Spleen (tissue), 11 donors: Measurements from ENCODE around the gene CDC14B. TPM values are rescaled to one million over a fixed set of nuclear protein-coding genes. Genes with fewer than 3 reads are reported as not detected.

ENCODE experiments used
- DNase-seq: peaks from one replicate; pipeline ENCODE4 v3.0.0-alpha.2; 2020
- H3K27ac ChIP-seq, 8 donors: fragments of 200-600 bp; sonication (generic) in 7 of 8; 1 replicate in 4 of 8; 2 replicates in 4 of 8; pipeline versions ENCODE4 v1.5.0 to v1.8.0; 2016 to 2021; ENCODE audit warnings: inconsistent platforms in 4 of 8, mild to moderate bottlenecking in 4 of 8, moderate library complexity in 1 of 8
- H3K27me3 ChIP-seq, 7 donors: fragments of 200-600 bp; sonication (generic) in 6 of 7; replicated peaks in 1 of 7; 1 replicate in 4 of 7; 2 replicates in 3 of 7; pipeline versions ENCODE4 v1.5.0 to v1.8.0; 2016 to 2021; ENCODE audit warnings: inconsistent platforms in 3 of 7, mild to moderate bottlenecking in 1 of 7
- H3K36me3 ChIP-seq, 6 donors: fragments of 200-600 bp; sonication (generic) in 5 of 6; 1 replicate in 4 of 6; 2 replicates in 2 of 6; pipeline versions ENCODE4 v1.5.0 to v1.8.0; 2016 to 2021; ENCODE audit warnings: inconsistent platforms in 2 of 6
- H3K4me1 ChIP-seq, 6 donors: fragments of 200-600 bp; sonication (generic) in 5 of 6; 1 replicate in 3 of 6; 2 replicates in 3 of 6; pipeline versions ENCODE4 v1.5.0 to v1.8.0; 2016 to 2021; ENCODE audit warnings: inconsistent platforms in 3 of 6
- H3K4me3 ChIP-seq, 8 donors: fragments of 200-600 bp; sonication (generic) in 7 of 8; 1 replicate in 4 of 8; 2 replicates in 4 of 8; pipeline versions ENCODE4 v1.5.0 to v1.8.0; 2016 to 2021; ENCODE audit warnings: inconsistent platforms in 4 of 8, mild to moderate bottlenecking in 4 of 8, moderate library complexity in 2 of 8
- H3K9me3 ChIP-seq, 8 donors: fragments of 200-600 bp; sonication (generic) in 7 of 8; 1 replicate in 4 of 8; 2 replicates in 4 of 8; pipeline versions ENCODE4 v1.5.0 to v1.8.0; 2016 to 2021; ENCODE audit warnings: inconsistent platforms in 4 of 8
- POLR2A ChIP-seq, 3 donors: fragments of 450-650 bp; IDR thresholded peaks; one replicate each; pipeline ENCODE4 v1.5.1; 2017; ENCODE audit warnings: antibody characterized with exemption in 3 of 3, mild to moderate bottlenecking in 1 of 3
- POLR2AphosphoS5 ChIP-seq, 3 donors: sonication (generic); formaldehyde crosslinking; IDR thresholded peaks; one replicate each; pipeline ENCODE4 v1.5.1; 2017; ENCODE audit warnings: antibody characterized with exemption in 3 of 3
- WGBS, 5 donors: extraction: QIAGEN DNeasy Blood & Tissue Kit in 3 of 5; methylation state at CpG; one replicate each; pipeline versions ENCODE4 v1.1.5 to v1.1.7; 2013 to 2018; 5-methylcytosine and 5-hydroxymethylcytosine counted together
- intact Hi-C: fragments of 100-400 bp; cut with DNase I; formaldehyde crosslinking; loops from one replicate; pipeline ENCODE4 v1.15.0; 2023; ENCODE audit warnings: low total_unique reads
- polyA plus RNA-seq, 3 donors: library from polyadenylated mRNA; stranded (reverse); fragments of 200-250 nt; gene quantifications; one replicate each; pipeline ENCODE4 v1.2.1, GENCODE V29; 2013
- total RNA-seq, 7 donors: library from RNA; depleted of rRNA in 3 of 7; stranded (reverse); fragments of >200 nt in 3 of 7; fragmentation: NEBNext Ultra II Directional in 4 of 7; extraction: Animal tissue kit (Norgen Biotek cat#: 25700) in 4 of 7; gene quantifications; one replicate each; pipeline versions ENCODE4 v1.1.0 to v1.2.1, GENCODE V29; 2016 to 2021
- TF ChIP-seq, protein P1 (sequence below), 11 experiments: fragments of 200-600 bp in 7 of 11; fragments of 450-650 bp in 4 of 11; sonication (generic) in 4 of 11; IDR thresholded peaks in 8 of 11; conservative IDR thresholded peaks in 3 of 11; 1 replicate in 7 of 11; 2 replicates in 4 of 11; pipeline versions ENCODE4 v1.4.0 to v1.8.0; 2016 to 2021; ENCODE audit warnings: antibody characterized with exemption in 11 of 11, inconsistent platforms in 4 of 11, mild to moderate bottlenecking in 1 of 11
- donor health status: healthy with polysubstance abuse.
- donor health status: DM: no; HTN: no; CAD: no; lungs with moderate emphysema.
- donor health status: DM: no; HTN: no; CAD: no.
- donor health status: Bipolar disorder and iron deficiency.
- donor health status: healthy.
- donor health status: DM: no; HTN: no; CAD: no.
- donor health status: DM: yes; HTN: yes; CAD: no.

The CDC14B gene
- total and polyA plus RNA-seq, 10 donors, result 1.3 to 10.0 (median 5.8) TPM

DNA sequence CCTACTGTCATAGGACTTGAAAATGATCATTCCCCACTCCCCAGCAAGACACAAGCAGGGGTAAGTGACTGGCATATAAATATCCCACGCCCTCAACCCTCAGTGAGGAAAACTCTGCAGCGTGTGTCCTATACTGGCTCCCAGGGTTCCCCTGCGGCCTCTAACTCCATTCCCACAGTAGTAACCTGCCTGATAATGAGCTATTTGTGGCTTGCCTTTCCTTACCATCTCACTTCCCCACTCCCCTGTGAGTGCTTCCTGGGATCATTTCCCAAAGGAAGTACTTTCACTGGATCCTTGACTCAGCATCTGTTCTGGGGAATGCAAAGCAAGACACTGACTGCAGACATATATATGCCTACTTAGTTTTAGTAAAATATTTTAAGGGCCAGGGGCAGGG, 14.3 kb downstream of the CDC14B start:
- no peak overlapping the region for H3K27ac ChIP-seq
- WGBS, 5 donors, result 83 to 92% (median 88%) methylated on average over 3 of the region's 3 CpGs
- no peak for DNase-seq
- TF ChIP-seq POLR2A (IDR thresholded peaks at IDR 0.05), result no peak
- TF ChIP-seq POLR2AphosphoS5 (IDR thresholded peaks at IDR 0.05), result no peak
- TF ChIP-seq, protein P1, sequence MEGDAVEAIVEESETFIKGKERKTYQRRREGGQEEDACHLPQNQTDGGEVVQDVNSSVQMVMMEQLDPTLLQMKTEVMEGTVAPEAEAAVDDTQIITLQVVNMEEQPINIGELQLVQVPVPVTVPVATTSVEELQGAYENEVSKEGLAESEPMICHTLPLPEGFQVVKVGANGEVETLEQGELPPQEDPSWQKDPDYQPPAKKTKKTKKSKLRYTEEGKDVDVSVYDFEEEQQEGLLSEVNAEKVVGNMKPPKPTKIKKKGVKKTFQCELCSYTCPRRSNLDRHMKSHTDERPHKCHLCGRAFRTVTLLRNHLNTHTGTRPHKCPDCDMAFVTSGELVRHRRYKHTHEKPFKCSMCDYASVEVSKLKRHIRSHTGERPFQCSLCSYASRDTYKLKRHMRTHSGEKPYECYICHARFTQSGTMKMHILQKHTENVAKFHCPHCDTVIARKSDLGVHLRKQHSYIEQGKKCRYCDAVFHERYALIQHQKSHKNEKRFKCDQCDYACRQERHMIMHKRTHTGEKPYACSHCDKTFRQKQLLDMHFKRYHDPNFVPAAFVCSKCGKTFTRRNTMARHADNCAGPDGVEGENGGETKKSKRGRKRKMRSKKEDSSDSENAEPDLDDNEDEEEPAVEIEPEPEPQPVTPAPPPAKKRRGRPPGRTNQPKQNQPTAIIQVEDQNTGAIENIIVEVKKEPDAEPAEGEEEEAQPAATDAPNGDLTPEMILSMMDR (IDR thresholded peaks at IDR 0.05 in 8 of 11, conservative IDR thresholded peaks at IDR 0.05 in 3 of 11), result no peak
- no peaks in the 10 kb centered on the region for H3K36me3 ChIP-seq
- no peaks in the 10 kb centered on the region for H3K4me1 ChIP-seq
- no peaks in the 10 kb centered on the region for H3K9me3 ChIP-seq
- H3K4me3 ChIP-seq, result no peak overlapping the region
- no peaks in the 10 kb centered on the region for H3K27me3 ChIP-seq
- intact Hi-C loops, result no loop called here

GRCh38 chr9:96604004-96604319, 15.7 kb downstream of the CDC14B start:
- Histone ChIP-seq H3K27me3 (no peaks in the 10 kb centered on the region), H3K4me1 (no peaks in the 10 kb centered on the region), H3K36me3 (no peaks in the 10 kb centered on the region), H3K4me3 (no peak overlapping the region), H3K27ac (no peak overlapping the region), H3K9me3 (no peaks in the 10 kb centered on the region)
- WGBS, 5 donors, result 77 to 90% (median 85%) methylated on average over 3 of the region's 3 CpGs
- no peak for TF ChIP-seq POLR2A (IDR thresholded peaks at IDR 0.05)
- no peak for TF ChIP-seq POLR2AphosphoS5 (IDR thresholded peaks at IDR 0.05)
- TF ChIP-seq, protein P1 (IDR thresholded peaks at IDR 0.05 in 8 of 11, conservative IDR thresholded peaks at IDR 0.05 in 3 of 11), result no peak
- no peak for DNase-seq
- intact Hi-C loops, result no loop called here

DNA sequence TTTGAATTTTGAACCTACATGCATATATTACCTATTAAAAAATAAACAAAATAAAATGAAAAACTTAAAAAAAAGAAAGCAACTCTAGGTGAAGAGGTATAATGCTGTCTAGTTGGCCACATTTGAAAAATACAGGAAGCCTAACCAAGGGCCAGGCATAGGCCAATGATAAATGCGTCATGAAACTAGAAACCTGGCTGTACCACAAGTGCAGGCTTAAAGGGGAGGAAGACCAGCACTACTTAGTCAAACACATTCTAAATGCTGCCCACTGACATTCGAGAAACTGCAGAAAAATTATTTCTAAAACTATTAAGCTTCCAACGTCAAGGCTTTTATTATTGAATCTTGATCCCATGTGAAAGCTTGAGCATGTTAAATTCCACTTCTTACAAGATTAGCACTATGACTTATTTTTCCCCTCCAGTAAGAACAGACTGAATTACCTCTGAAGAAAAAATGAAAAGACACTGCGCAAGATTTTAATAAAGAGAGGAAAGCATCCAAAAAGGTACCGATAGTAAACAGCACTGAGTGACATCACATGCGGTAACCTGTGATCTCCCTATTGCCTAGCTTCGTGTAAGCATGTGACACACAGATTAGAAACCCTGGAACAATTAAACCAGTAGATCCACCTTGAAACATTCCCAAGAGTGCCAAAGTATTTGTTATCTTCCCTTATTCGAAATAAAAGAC, 16.2 kb downstream of the CDC14B start:
- TF ChIP-seq POLR2A (IDR thresholded peaks at IDR 0.05), result no peak
- Histone ChIP-seq H3K27me3 (no peaks in the 10 kb centered on the region), H3K4me1 (no peaks in the 10 kb centered on the region), H3K36me3 (no peaks in the 10 kb centered on the region), H3K4me3 (no peak overlapping the region), H3K27ac (no peak overlapping the region), H3K9me3 (no peaks in the 10 kb centered on the region)
- intact Hi-C loops, result no loop called here
- no peak for DNase-seq
- 83 to 92% (median 88%) methylated on average over 8 of the region's 8 CpGs for WGBS, 5 donors

DNA sequence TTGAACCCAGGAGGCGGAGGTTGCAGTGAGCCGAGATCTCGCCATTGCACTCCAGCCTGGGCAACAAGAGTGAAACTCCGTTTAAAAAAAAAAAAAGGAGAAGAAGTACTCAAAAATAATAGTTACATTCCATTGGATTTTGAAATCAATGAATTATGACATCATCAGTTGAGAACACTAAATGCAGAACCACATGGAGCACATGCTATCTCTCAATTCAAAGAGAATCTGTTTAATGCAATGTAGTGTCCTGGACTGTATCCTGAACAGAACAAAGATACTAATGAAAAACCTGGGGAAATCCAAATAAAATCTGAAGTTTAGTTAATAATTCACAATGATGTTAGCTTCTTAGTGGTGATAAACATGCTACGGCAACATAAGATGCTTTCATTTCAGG, 20.3 kb downstream of the CDC14B start:
- no peaks in the 10 kb centered on the region for H3K9me3 ChIP-seq
- intact Hi-C loops, result no loop called here
- no peaks in the 10 kb centered on the region for H3K36me3 ChIP-seq
- no peak overlapping the region for H3K27ac ChIP-seq
- H3K27me3 ChIP-seq, result no peaks in the 10 kb centered on the region
- no peak for DNase-seq
- TF ChIP-seq POLR2AphosphoS5 (IDR thresholded peaks at IDR 0.05), result no peak
- TF ChIP-seq, protein P1 (IDR thresholded peaks at IDR 0.05 in 8 of 11, conservative IDR thresholded peaks at IDR 0.05 in 3 of 11), result no peak
- TF ChIP-seq POLR2A (IDR thresholded peaks at IDR 0.05), result no peak
- no peaks in the 10 kb centered on the region for H3K4me1 ChIP-seq
- 88 to 95% (median 92%) methylated on average over 5 of the region's 5 CpGs for WGBS, 5 donors
- no peak overlapping the region for H3K4me3 ChIP-seq
